Thyroid gland (tissue), 4 donors: ENCODE results near the gene TOP2B.

ENCODE experiments used
- CTCF ChIP-seq, 6 experiments: fragments of 200-600 bp in 3 of 6; fragments of 450-650 bp in 3 of 6; sonication (generic) in 3 of 6; IDR thresholded peaks; one replicate each; pipeline ENCODE4 v1.5.1; 2016 to 2019; ENCODE audit warnings: antibody characterized with exemption in 6 of 6, mild to moderate bottlenecking in 2 of 6, inconsistent platforms in 1 of 6, moderate library complexity in 1 of 6
- POLR2A ChIP-seq, 2 donors: fragments of 450-650 bp; IDR thresholded peaks; one replicate each; pipeline ENCODE4 v1.6.1; 2017; ENCODE audit warnings: antibody characterized with exemption in 2 of 2, mild to moderate bottlenecking in 2 of 2, moderate library complexity in 1 of 2

- TF ChIP-seq CTCF (IDR thresholded peaks at IDR 0.05) (no peak), POLR2A (IDR thresholded peaks at IDR 0.05) (no peak)
Observed at GRCh38 chr3:25547943-25548674, 116.6 kb downstream of the TOP2B start.
